H9 (cell line): ENCODE measurements around the gene RXYLT1. TPM values are rescaled to one million over a fixed set of nuclear protein-coding genes. Genes with fewer than 3 reads are reported as not detected.

Experiments
- DNase-seq: peaks from one replicate; pipeline ENCODE4 v3.0.0-alpha.2; 2017
- H2AFZ ChIP-seq: one replicate; pipeline ENCODE4 v1.6.1; 2013; ENCODE audit warnings: mild to moderate bottlenecking, low read length, control low read depth, moderate library complexity
- H2AK5ac ChIP-seq: 2 replicates; pipeline ENCODE4 v1.6.1; 2013; ENCODE audit warnings: low read length, control low read depth, mixed read lengths; ENCODE audit not compliant: insufficient read length
- H2BK120ac ChIP-seq: one replicate; pipeline ENCODE4 v1.6.1; 2013; ENCODE audit warnings: low read depth, mild to moderate bottlenecking, low read length, control low read depth, inconsistent platforms; ENCODE audit not compliant: poor library complexity, severe bottlenecking
- H2BK12ac ChIP-seq: 2 replicates; pipeline ENCODE4 v1.6.1; 2013; ENCODE audit warnings: low read length, control low read depth, mixed read lengths, low read depth; ENCODE audit not compliant: insufficient read length
- H2BK15ac ChIP-seq: 2 replicates; pipeline ENCODE4 v1.6.1; 2013; ENCODE audit warnings: low read depth, low read length, control low read depth
- H2BK20ac ChIP-seq: one replicate; pipeline ENCODE4 v1.6.1; 2013; ENCODE audit warnings: low read depth, mild to moderate bottlenecking, low read length, control low read depth, inconsistent platforms; ENCODE audit not compliant: poor library complexity, severe bottlenecking
- H2BK5ac ChIP-seq: 2 replicates; pipeline ENCODE4 v1.6.1; 2013; ENCODE audit warnings: low read length, control low read depth, mixed read lengths; ENCODE audit not compliant: insufficient read length
- H3K14ac ChIP-seq: 2 replicates; pipeline ENCODE4 v1.6.1; 2013; ENCODE audit warnings: low read length, control low read depth; ENCODE audit not compliant: insufficient read depth
- H3K18ac ChIP-seq: 2 replicates; pipeline ENCODE4 v1.6.1; 2013; ENCODE audit warnings: low read depth, mild to moderate bottlenecking, mixed read lengths, low read length, control low read depth; ENCODE audit not compliant: insufficient read length
- H3K23ac ChIP-seq: 2 replicates; pipeline ENCODE4 v1.6.1; 2013; ENCODE audit warnings: low read length, control low read depth, mixed read lengths, low read depth; ENCODE audit not compliant: insufficient read length
- H3K23me2 ChIP-seq: 2 replicates; pipeline ENCODE4 v1.6.1; 2013; ENCODE audit warnings: low read depth, mild to moderate bottlenecking, mixed read lengths, low read length, control low read depth; ENCODE audit not compliant: insufficient read length, poor library complexity, severe bottlenecking
- H3K27ac ChIP-seq: 2 replicates; pipeline ENCODE4 v1.5.1; 2013; ENCODE audit warnings: low read length, control low read depth, mixed read lengths, low read depth; ENCODE audit not compliant: insufficient read length
- H3K27me3 ChIP-seq: 2 replicates; pipeline ENCODE4 v1.6.1; 2013; ENCODE audit warnings: low read length, control low read depth, inconsistent platforms; ENCODE audit not compliant: insufficient read depth
- H3K4ac ChIP-seq: 2 replicates; pipeline ENCODE4 v1.6.1; 2013; ENCODE audit warnings: low read depth, mild to moderate bottlenecking, control low read depth, inconsistent platforms, low read length, moderate library complexity
- H3K4me1 ChIP-seq: 2 replicates; pipeline ENCODE4 v1.6.1; 2013; ENCODE audit warnings: low read length, control low read depth, inconsistent platforms; ENCODE audit not compliant: insufficient read depth
- H3K4me2 ChIP-seq: 2 replicates; pipeline ENCODE4 v1.6.1; 2013; ENCODE audit warnings: low read length, control low read depth, mixed read lengths; ENCODE audit not compliant: insufficient read length, insufficient read depth
- H3K56ac ChIP-seq: 2 replicates; pipeline ENCODE4 v1.6.1; 2013; ENCODE audit warnings: low read depth, mild to moderate bottlenecking, mixed read lengths, low read length, control low read depth; ENCODE audit not compliant: insufficient read length
- H3K79me1 ChIP-seq: 2 replicates; pipeline ENCODE4 v1.6.1; 2013; ENCODE audit warnings: low read depth, mild to moderate bottlenecking, moderate library complexity, low read length, control low read depth, inconsistent platforms; ENCODE audit not compliant: insufficient read depth, poor library complexity, severe bottlenecking
- H3K79me2 ChIP-seq: 2 replicates; pipeline ENCODE4 v1.6.1; 2013; ENCODE audit warnings: low read length, control low read depth, inconsistent platforms; ENCODE audit not compliant: insufficient read depth
- H3K9ac ChIP-seq: 2 replicates; pipeline ENCODE4 v1.6.1; 2013; ENCODE audit warnings: low read length, control low read depth, mixed read lengths; ENCODE audit not compliant: insufficient read length; ENCODE audit errors: extremely low read depth
- H3K9me3 ChIP-seq: one replicate; pipeline ENCODE4 v1.6.1; 2013; ENCODE audit warnings: low read depth, low read length, inconsistent platforms; ENCODE audit not compliant: control insufficient read depth
- H3T11ph ChIP-seq: one replicate; pipeline ENCODE4 v1.6.1; 2013; ENCODE audit warnings: mild to moderate bottlenecking, low read length, control low read depth, inconsistent platforms
- H4K20me1 ChIP-seq: one replicate; pipeline ENCODE4 v1.6.1; 2013; ENCODE audit not compliant: control insufficient read depth, insufficient read length, insufficient read depth
- H4K5ac ChIP-seq: 2 replicates; pipeline ENCODE4 v1.6.1; 2013; ENCODE audit warnings: low read depth, mild to moderate bottlenecking, mixed read lengths, low read length, control low read depth; ENCODE audit not compliant: insufficient read length
- H4K8ac ChIP-seq: replicated peaks from 2 replicates; pipeline ENCODE4 v1.6.1; 2013; ENCODE audit warnings: low read length, control low read depth, mixed read lengths, low read depth; ENCODE audit not compliant: insufficient read length
- H4K91ac ChIP-seq: 2 replicates; pipeline ENCODE4 v1.6.1; 2013; ENCODE audit warnings: low read depth, mild to moderate bottlenecking, moderate library complexity, mixed read lengths, low read length, control low read depth; ENCODE audit not compliant: insufficient read length
- H3K27ac Mint-ChIP-seq, 3 experiments: 2 replicates in 2 of 3; 3 replicates in 1 of 3; pipeline ENCODE4 v1.8.0; 2020 to 2021; ENCODE audit warnings: mixed read lengths in 3 of 3, mild to moderate bottlenecking in 1 of 3, moderate library complexity in 1 of 3
- H3K27me3 Mint-ChIP-seq: 2 replicates; pipeline ENCODE4 v1.8.0; 2021; ENCODE audit warnings: low read depth, mild to moderate bottlenecking, moderate library complexity, mixed read lengths
- H3K36me3 Mint-ChIP-seq, 3 experiments: 2 replicates in 2 of 3; 3 replicates in 1 of 3; pipeline ENCODE4 v1.8.0; 2020 to 2021; ENCODE audit warnings: low read depth in 3 of 3, mixed read lengths in 3 of 3; ENCODE audit not compliant: insufficient read depth in 1 of 3
- H3K4me1 Mint-ChIP-seq, 2 experiments: 2 replicates each; pipeline ENCODE4 v1.8.0; 2020; ENCODE audit warnings: mixed read lengths in 2 of 2
- H3K4me3 Mint-ChIP-seq, 2 experiments: 2 replicates in 1 of 2; 3 replicates in 1 of 2; pipeline ENCODE4 v1.8.0; 2020 to 2021; ENCODE audit warnings: mild to moderate bottlenecking in 2 of 2, mixed read lengths in 2 of 2, moderate library complexity in 1 of 2
- H3K9me3 Mint-ChIP-seq, 2 experiments: 2 replicates in 1 of 2; 3 replicates in 1 of 2; pipeline ENCODE4 v1.8.0; 2020; ENCODE audit warnings: mild to moderate bottlenecking in 2 of 2, mixed read lengths in 2 of 2, moderate library complexity in 1 of 2
- WGBS: extraction: QIAGEN DNeasy Blood & Tissue Kit; methylation state at CpG from one replicate; pipeline ENCODE4 v1.1.7; 2013; ENCODE audit warnings: missing lambda C conversion rate, low lambda C conversion rate, mixed read lengths; ENCODE audit not compliant: insufficient read length; ENCODE audit errors: extremely low coverage; 5-methylcytosine and 5-hydroxymethylcytosine counted together
- total RNA-seq: library from RNA; stranded (reverse); gene quantifications from 2 replicates; pipeline ENCODE4 v1.2.1, GENCODE V29; 2021
- TF ChIP-seq, protein P1 (sequence below): fragments of 200-600 bp; sonication (generic); conservative IDR thresholded peaks from 3 replicates; pipeline ENCODE4 v1.8.0; 2021; ENCODE audit warnings: antibody characterized with exemption, mild to moderate bottlenecking

Gene RXYLT1
- total RNA-seq, 1 experiment from 2014 or later = 10.1 TPM

DNA sequence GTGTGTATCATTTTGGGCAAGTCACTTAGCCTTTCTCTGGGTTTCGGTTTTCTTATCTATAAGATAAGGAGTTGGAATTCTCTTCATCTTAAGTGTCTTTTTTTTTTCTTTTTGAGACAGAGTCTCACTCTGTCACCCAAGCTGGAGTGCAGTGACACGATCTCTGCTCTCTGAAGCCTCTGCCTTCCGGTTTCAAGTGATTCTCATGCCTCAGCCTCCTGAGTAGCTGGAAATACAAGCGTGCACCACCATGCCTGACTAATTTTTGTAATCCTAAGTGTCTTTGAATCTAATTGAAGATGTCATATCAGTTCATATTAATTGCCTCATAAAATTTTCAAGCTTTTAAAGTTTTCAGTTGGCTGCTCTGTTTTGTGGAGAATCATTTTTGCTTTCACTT is 68.7 kb downstream of the RXYLT1 start:
- Histone ChIP-seq H3K23ac (no peak overlapping the region), H3K18ac (no peak overlapping the region), H3K9ac (no peak overlapping the region), H2BK5ac (no peak overlapping the region), H4K91ac (no peak overlapping the region), H3K23me2 (peaks cover 9% of the 10 kb centered on the region), H2BK120ac (no peak overlapping the region), H4K20me1 (no peaks in the 10 kb centered on the region), H2AFZ (no peak overlapping the region), H2BK12ac (no peak overlapping the region), H2BK15ac (no peak overlapping the region), H3K14ac (no peak overlapping the region), H4K8ac (no peak overlapping the region), H3K79me2 (peaks cover 5% of the 10 kb centered on the region; the same call in 1 of the 2 replicates), H3K56ac (no peak overlapping the region), H3K4me2 (no peak overlapping the region), H3K27me3 (no peaks in the 10 kb centered on the region), H3K4ac (no peak overlapping the region), H3T11ph (no peak overlapping the region), H3K27ac (no peak overlapping the region), H3K4me1 (peaks cover 3% of the 10 kb centered on the region; the same call in 1 of the 2 replicates), H3K79me1 (no peaks in the 10 kb centered on the region), H4K5ac (no peak overlapping the region), H3K9me3 (no peaks in the 10 kb centered on the region), H2AK5ac (no peak overlapping the region), H2BK20ac (no peak overlapping the region)
- no peak overlapping the region for H3K27ac Mint-ChIP-seq
- WGBS = no CpG with 5 or more reads among the region's 4 CpGs
- H3K9me3 Mint-ChIP-seq = no peaks in the 10 kb centered on the region
- no peak for DNase-seq
- TF ChIP-seq, protein P1, sequence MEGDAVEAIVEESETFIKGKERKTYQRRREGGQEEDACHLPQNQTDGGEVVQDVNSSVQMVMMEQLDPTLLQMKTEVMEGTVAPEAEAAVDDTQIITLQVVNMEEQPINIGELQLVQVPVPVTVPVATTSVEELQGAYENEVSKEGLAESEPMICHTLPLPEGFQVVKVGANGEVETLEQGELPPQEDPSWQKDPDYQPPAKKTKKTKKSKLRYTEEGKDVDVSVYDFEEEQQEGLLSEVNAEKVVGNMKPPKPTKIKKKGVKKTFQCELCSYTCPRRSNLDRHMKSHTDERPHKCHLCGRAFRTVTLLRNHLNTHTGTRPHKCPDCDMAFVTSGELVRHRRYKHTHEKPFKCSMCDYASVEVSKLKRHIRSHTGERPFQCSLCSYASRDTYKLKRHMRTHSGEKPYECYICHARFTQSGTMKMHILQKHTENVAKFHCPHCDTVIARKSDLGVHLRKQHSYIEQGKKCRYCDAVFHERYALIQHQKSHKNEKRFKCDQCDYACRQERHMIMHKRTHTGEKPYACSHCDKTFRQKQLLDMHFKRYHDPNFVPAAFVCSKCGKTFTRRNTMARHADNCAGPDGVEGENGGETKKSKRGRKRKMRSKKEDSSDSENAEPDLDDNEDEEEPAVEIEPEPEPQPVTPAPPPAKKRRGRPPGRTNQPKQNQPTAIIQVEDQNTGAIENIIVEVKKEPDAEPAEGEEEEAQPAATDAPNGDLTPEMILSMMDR = no peak
- H3K27me3 Mint-ChIP-seq = peaks cover 6% of the 10 kb centered on the region
- H3K4me1 Mint-ChIP-seq = peaks cover 26 to 28% of the 10 kb centered on the region in 2 experiments
- peaks cover 0 to 2% (median 0%) of the 10 kb centered on the region in 3 experiments; a peak in 1 of 7 replicates for H3K36me3 Mint-ChIP-seq
- H3K4me3 Mint-ChIP-seq = no peak overlapping the region; a peak in 1 of 5 replicates
